Neural cell (in vitro differentiated cells): ENCODE data around the gene MRPS22.

Experiments
- POLR2AphosphoS5 ChIP-seq: IDR thresholded peaks from 2 replicates; pipeline ENCODE4 v1.6.1; 2012
- RAD21 ChIP-seq: fragments of 450-650 bp; conservative IDR thresholded peaks from 2 replicates; pipeline ENCODE4 v1.6.1; 2014; ENCODE audit warnings: antibody characterized with exemption, mild to moderate bottlenecking, moderate library complexity
- TF ChIP-seq, protein P1 (sequence below): fragments of 450-650 bp; IDR thresholded peaks from 2 replicates; pipeline ENCODE4 v1.5.1; 2014; ENCODE audit warnings: antibody characterized with exemption, mild to moderate bottlenecking, moderate library complexity; ENCODE audit not compliant: poor library complexity, severe bottlenecking

DNA sequence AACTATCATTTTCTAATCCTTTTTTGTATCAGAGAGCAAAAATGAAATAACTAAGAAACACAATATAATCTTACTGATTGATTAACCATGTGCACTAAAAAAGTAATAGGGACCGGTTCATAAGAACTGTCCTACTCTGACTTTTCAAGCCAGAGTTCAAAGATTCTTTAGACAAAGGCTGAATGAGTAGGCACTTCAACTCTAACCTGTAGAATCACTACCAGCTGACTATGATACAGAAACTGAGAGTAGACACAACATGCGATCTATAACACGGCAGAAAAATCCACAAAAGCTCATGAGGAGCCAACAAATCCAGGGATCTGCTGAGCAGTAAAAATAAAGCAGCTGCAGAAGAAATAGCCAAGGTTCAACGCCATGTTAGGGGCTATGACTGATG, 36.8 kb downstream of the MRPS22 start:
- TF ChIP-seq, protein P1, sequence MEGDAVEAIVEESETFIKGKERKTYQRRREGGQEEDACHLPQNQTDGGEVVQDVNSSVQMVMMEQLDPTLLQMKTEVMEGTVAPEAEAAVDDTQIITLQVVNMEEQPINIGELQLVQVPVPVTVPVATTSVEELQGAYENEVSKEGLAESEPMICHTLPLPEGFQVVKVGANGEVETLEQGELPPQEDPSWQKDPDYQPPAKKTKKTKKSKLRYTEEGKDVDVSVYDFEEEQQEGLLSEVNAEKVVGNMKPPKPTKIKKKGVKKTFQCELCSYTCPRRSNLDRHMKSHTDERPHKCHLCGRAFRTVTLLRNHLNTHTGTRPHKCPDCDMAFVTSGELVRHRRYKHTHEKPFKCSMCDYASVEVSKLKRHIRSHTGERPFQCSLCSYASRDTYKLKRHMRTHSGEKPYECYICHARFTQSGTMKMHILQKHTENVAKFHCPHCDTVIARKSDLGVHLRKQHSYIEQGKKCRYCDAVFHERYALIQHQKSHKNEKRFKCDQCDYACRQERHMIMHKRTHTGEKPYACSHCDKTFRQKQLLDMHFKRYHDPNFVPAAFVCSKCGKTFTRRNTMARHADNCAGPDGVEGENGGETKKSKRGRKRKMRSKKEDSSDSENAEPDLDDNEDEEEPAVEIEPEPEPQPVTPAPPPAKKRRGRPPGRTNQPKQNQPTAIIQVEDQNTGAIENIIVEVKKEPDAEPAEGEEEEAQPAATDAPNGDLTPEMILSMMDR = no peak
- TF ChIP-seq POLR2AphosphoS5 = no peak
- TF ChIP-seq RAD21 = no peak
